Measurements from ENCODE around the gene MLLT3. TPM values are rescaled to one million over a fixed set of nuclear protein-coding genes. Genes with fewer than 3 reads are reported as not detected.
A peak's percentile ranks its signal among the peaks of the same experiment; 100 is the strongest.

MLLT3 gene
- total RNA-seq, 4 donors from 2014 or later: 9.4 to 38.2 (median 30.2) TPM

GRCh38 chr9:20513126-20513913 is 109.0 kb downstream of the MLLT3 start:
- Histone ChIP-seq H3K9me3 (no peaks in the 10 kb centered on the region), H3K4me1 (peaks cover 12 to 49% (median 31%) of the 10 kb centered on the region in 4 donors), H3K36me3 (no peaks in the 10 kb centered on the region), H3K27me3 (no peaks in the 10 kb centered on the region), H3K27ac (peak overlapping the region in 3 of 4 donors; percentile 2 to 33 (median 18)), H3K4me3 (no peak overlapping the region)
- TF ChIP-seq EP300 (IDR thresholded peaks at IDR 0.05; ENCODE audit: low read depth) (no peak), POLR2AphosphoS5 (IDR thresholded peaks at IDR 0.05) (no peak), POLR2A (IDR thresholded peaks at IDR 0.05) (no peak), CTCF (IDR thresholded peaks at IDR 0.05) (no peak)
- in situ Hi-C loops (cut with MboI; ENCODE audit: low pct_ligation_motif_present in 1 of 4, low pct_unique_long_range_greater_than_20kb in 1 of 4, low sequenced_read_pairs in 3 of 4): no loop called here
- intact Hi-C loops (cut with DNase I; ENCODE audit: low total_unique reads): no loop called here
- WGBS, 2 donors (ENCODE audit: low coverage in 1 of 2): 89% methylated on average over 11 of the region's 11 CpGs; no CpG with 5 or more reads in 1 of the 2 donors
- DNase-seq: no peak

- Histone ChIP-seq H3K4me1 (peaks cover 12 to 56% (median 31%) of the 10 kb centered on the region in 4 donors), H3K36me3 (no peaks in the 10 kb centered on the region), H3K9me3 (no peaks in the 10 kb centered on the region), H3K27me3 (no peaks in the 10 kb centered on the region), H3K27ac (peak overlapping the region in 3 of 4 donors; percentile 2 to 33 (median 18)), H3K4me3 (no peak overlapping the region)
- 40 to 43% methylated on average over 2 of the region's 2 CpGs for WGBS, 2 donors (ENCODE audit: low coverage in 1 of 2)
- TF ChIP-seq CTCF (IDR thresholded peaks at IDR 0.05): no peak
- TF ChIP-seq POLR2A (IDR thresholded peaks at IDR 0.05): no peak
- no peak for TF ChIP-seq EP300 (IDR thresholded peaks at IDR 0.05; ENCODE audit: low read depth)
- no peak for TF ChIP-seq POLR2AphosphoS5 (IDR thresholded peaks at IDR 0.05)
- intact Hi-C loops (cut with DNase I; ENCODE audit: low total_unique reads): no loop called here
- in situ Hi-C loops (cut with MboI; ENCODE audit: low pct_ligation_motif_present in 1 of 4, low pct_unique_long_range_greater_than_20kb in 1 of 4, low sequenced_read_pairs in 3 of 4): no loop called here
- no peak for DNase-seq
Observed at GRCh38 chr9:20512636-20513035, 109.7 kb downstream of the MLLT3 start.

GRCh38 chr9:20512106-20512505 is 110.2 kb downstream of the MLLT3 start:
- Histone ChIP-seq H3K9me3 (no peaks in the 10 kb centered on the region), H3K27ac (peak overlapping the region in 1 of 4 donors; percentile 18), H3K4me1 (peaks cover 12 to 56% (median 31%) of the 10 kb centered on the region in 4 donors), H3K4me3 (no peak overlapping the region), H3K27me3 (no peaks in the 10 kb centered on the region), H3K36me3 (no peaks in the 10 kb centered on the region)
- in situ Hi-C loops (cut with MboI; ENCODE audit: low pct_ligation_motif_present in 1 of 4, low pct_unique_long_range_greater_than_20kb in 1 of 4, low sequenced_read_pairs in 3 of 4) (no loop called here), intact Hi-C loops (cut with DNase I; ENCODE audit: low total_unique reads) (no loop called here)
- TF ChIP-seq POLR2AphosphoS5 (IDR thresholded peaks at IDR 0.05) (no peak), CTCF (IDR thresholded peaks at IDR 0.05) (no peak), POLR2A (IDR thresholded peaks at IDR 0.05) (no peak), EP300 (IDR thresholded peaks at IDR 0.05; ENCODE audit: low read depth) (no peak)
- 38 to 69% methylated on average over 1 to 2 of the region's 2 CpGs for WGBS, 2 donors (ENCODE audit: low coverage in 1 of 2)
- no peak for DNase-seq

GRCh38 chr9:20511686-20512085 is 110.6 kb downstream of the MLLT3 start:
- H3K36me3 ChIP-seq: no peaks in the 10 kb centered on the region
- WGBS, 2 donors (ENCODE audit: low coverage in 1 of 2): 100% methylated on average over 1 of the region's 1 CpG
- in situ Hi-C loops (cut with MboI; ENCODE audit: low pct_ligation_motif_present in 1 of 4, low pct_unique_long_range_greater_than_20kb in 1 of 4, low sequenced_read_pairs in 3 of 4): no loop called here
- H3K4me1 ChIP-seq: peaks cover 12 to 56% (median 31%) of the 10 kb centered on the region in 4 donors
- H3K4me3 ChIP-seq: no peak overlapping the region
- no peaks in the 10 kb centered on the region for H3K27me3 ChIP-seq
- intact Hi-C loops (cut with DNase I; ENCODE audit: low total_unique reads): no loop called here
- no peak for TF ChIP-seq POLR2A (IDR thresholded peaks at IDR 0.05)
- no peak for TF ChIP-seq EP300 (IDR thresholded peaks at IDR 0.05; ENCODE audit: low read depth)
- no peak for TF ChIP-seq CTCF (IDR thresholded peaks at IDR 0.05)
- no peak for TF ChIP-seq POLR2AphosphoS5 (IDR thresholded peaks at IDR 0.05)
- peak overlapping the region in 1 of 4 donors; percentile 4 for H3K27ac ChIP-seq
- DNase-seq: no peak
- no peaks in the 10 kb centered on the region for H3K9me3 ChIP-seq
